ENCODE data around the gene HEXD.

DNA sequence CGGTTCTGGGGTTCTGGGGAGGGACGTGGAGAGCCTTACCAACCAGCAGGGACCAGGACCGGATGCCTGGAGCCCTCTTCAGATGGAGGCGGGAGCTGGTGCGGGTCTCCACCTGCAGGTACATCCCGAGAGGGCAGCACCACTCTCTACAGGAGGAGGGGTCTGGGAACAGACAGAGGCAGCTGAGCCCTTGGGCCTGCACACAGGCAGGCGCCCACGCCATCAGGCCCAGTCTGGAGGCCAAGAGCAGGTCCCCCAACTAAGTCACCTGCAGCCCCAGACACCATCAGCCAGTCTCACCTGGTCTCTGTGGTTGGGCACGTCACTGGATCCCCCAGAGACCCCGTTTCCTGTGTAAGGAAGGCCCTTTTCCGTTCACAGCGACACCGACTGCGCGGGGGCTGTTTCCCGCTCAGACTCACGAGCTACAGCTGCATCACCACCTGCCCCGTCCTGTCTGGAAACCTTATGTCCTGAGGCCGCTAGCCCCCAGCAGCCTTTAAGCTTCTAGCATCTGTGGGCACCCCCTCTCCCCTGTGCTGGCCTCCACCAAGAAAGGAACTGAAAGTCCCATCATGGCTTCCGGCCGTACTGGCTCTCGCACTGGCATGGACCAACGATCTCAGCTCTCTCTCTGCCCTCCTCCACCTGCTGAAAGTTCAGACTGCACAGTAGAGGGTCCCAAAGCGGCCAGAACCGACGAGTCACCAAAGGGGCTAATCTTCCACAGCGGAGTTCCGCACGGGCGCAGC is 31.2 kb downstream of the HEXD start:
- TF ChIP-seq, protein P1, sequence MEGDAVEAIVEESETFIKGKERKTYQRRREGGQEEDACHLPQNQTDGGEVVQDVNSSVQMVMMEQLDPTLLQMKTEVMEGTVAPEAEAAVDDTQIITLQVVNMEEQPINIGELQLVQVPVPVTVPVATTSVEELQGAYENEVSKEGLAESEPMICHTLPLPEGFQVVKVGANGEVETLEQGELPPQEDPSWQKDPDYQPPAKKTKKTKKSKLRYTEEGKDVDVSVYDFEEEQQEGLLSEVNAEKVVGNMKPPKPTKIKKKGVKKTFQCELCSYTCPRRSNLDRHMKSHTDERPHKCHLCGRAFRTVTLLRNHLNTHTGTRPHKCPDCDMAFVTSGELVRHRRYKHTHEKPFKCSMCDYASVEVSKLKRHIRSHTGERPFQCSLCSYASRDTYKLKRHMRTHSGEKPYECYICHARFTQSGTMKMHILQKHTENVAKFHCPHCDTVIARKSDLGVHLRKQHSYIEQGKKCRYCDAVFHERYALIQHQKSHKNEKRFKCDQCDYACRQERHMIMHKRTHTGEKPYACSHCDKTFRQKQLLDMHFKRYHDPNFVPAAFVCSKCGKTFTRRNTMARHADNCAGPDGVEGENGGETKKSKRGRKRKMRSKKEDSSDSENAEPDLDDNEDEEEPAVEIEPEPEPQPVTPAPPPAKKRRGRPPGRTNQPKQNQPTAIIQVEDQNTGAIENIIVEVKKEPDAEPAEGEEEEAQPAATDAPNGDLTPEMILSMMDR (IDR thresholded peaks at IDR 0.05): no peak
- TF ChIP-seq POLR2A (IDR thresholded peaks at IDR 0.05): no peak
- TF ChIP-seq EP300 (IDR thresholded peaks at IDR 0.05): no peak
